H1 (cell line): ENCODE data around the gene SPACA4. TPM values are rescaled to one million over a fixed set of nuclear protein-coding genes. Genes with fewer than 3 reads are reported as not detected.

ENCODE experiments used
- CTCF ChIA-PET: fragments of 300-600 bp; sonication (Branson Sonifier 250); formaldehyde crosslinking; loops from one replicate; lab custom pipeline; 2021; ENCODE audit not compliant: partially characterized antibody; lab: Charles Lee
- POLR2A ChIA-PET: fragments of 300-600 bp; sonication (Branson Sonifier 250); formaldehyde crosslinking; loops from one replicate; lab custom pipeline; 2021; ENCODE audit warnings: inconsistent platforms; ENCODE audit not compliant: partially characterized antibody; lab: Charles Lee
- DNase-seq, 2 experiments: peaks; one replicate each; pipeline versions ENCODE4 v3.0.0 to v3.0.0-alpha.2; 2010 to 2022; ENCODE audit warnings: low spot score in 2 of 2, low read depth in 1 of 2, mixed read lengths in 1 of 2
- FAIRE-seq: peaks from 2 replicates; lab custom pipeline; 2011; peaks lifted over from hg19 to GRCh38; lab: Jason Lieb, UNC
- H2AFZ ChIP-seq: 2 replicates; pipeline ENCODE4 v1.8.1; 2012; ENCODE audit warnings: low read length, inconsistent platforms
- H2AK5ac ChIP-seq: 2 replicates; pipeline ENCODE4 v1.6.1; 2013; ENCODE audit warnings: low read depth, low read length
- H2BK120ac ChIP-seq: replicated peaks from 2 replicates; pipeline ENCODE3; 2013; ENCODE audit warnings: low read depth, low read length, inconsistent platforms
- H2BK12ac ChIP-seq: 2 replicates; pipeline ENCODE4 v1.6.1; 2013; ENCODE audit warnings: low read depth, low read length
- H2BK15ac ChIP-seq: 2 replicates; pipeline ENCODE4 v1.6.1; 2013; ENCODE audit warnings: low read length
- H2BK20ac ChIP-seq: 2 replicates; pipeline ENCODE4 v1.6.1; 2013; ENCODE audit warnings: low read length
- H2BK5ac ChIP-seq: 2 replicates; pipeline ENCODE4 v1.6.1; 2013; ENCODE audit warnings: low read depth, low read length
- H3K14ac ChIP-seq: 2 replicates; pipeline ENCODE4 v1.6.1; 2013; ENCODE audit warnings: inconsistent platforms; ENCODE audit not compliant: insufficient read length
- H3K18ac ChIP-seq: 2 replicates; pipeline ENCODE4 v1.6.1; 2013; ENCODE audit warnings: low read length; ENCODE audit errors: extremely low read depth
- H3K23ac ChIP-seq: 2 replicates; pipeline ENCODE4 v1.6.1; 2013; ENCODE audit warnings: inconsistent platforms; ENCODE audit not compliant: insufficient read length
- H3K23me2 ChIP-seq: 2 replicates; pipeline ENCODE4 v1.6.1; 2013; ENCODE audit warnings: low read depth, low read length
- H3K27ac ChIP-seq: 2 replicates; pipeline ENCODE4 v1.6.1; 2011; ENCODE audit warnings: low read depth, low read length, inconsistent platforms
- H3K27me3 ChIP-seq, 4 experiments: replicated peaks in 1 of 4; 1 replicate in 1 of 4; 2 replicates in 3 of 4; pipeline versions ENCODE4 v1.6.1 to v1.8.1; 2011 to 2013; ENCODE audit warnings: low read length in 3 of 4, mild to moderate bottlenecking in 3 of 4, inconsistent platforms in 2 of 4, mixed read lengths in 2 of 4, moderate library complexity in 1 of 4; ENCODE audit not compliant: control insufficient read depth in 3 of 4, insufficient read depth in 3 of 4; ENCODE audit errors: extremely low read depth in 1 of 4
- H3K36me3 ChIP-seq, 4 experiments: 2 replicates each; pipeline versions ENCODE4 v1.6.1 to v1.8.1; 2011 to 2013; ENCODE audit warnings: mild to moderate bottlenecking in 4 of 4, low read length in 3 of 4, moderate library complexity in 2 of 4, control low read depth in 1 of 4, inconsistent platforms in 1 of 4; ENCODE audit not compliant: insufficient read depth in 4 of 4, control insufficient read depth in 2 of 4
- H3K4ac ChIP-seq: replicated peaks from 2 replicates; pipeline ENCODE3; 2013; ENCODE audit warnings: low read length, low read depth, mixed read lengths, inconsistent platforms; ENCODE audit not compliant: insufficient read length
- H3K4me1 ChIP-seq, 4 experiments: replicated peaks in 1 of 4; 1 replicate in 1 of 4; 2 replicates in 3 of 4; pipeline versions ENCODE4 v1.6.1 to v1.8.1; 2011 to 2013; ENCODE audit warnings: low read length in 3 of 4, inconsistent platforms in 2 of 4, mixed read lengths in 1 of 4; ENCODE audit not compliant: insufficient read depth in 4 of 4, control insufficient read depth in 3 of 4
- H3K4me2 ChIP-seq, 2 experiments: 2 replicates each; pipeline versions ENCODE4 v1.6.1 to v1.8.1; 2011 to 2013; ENCODE audit warnings: low read depth in 2 of 2, low read length in 2 of 2, control low read depth in 1 of 2, inconsistent platforms in 1 of 2, mild to moderate bottlenecking in 1 of 2; ENCODE audit not compliant: insufficient read depth in 1 of 2
- H3K4me3 ChIP-seq, 4 experiments: fragments of 200-600, 300-600 bp in 1 of 4; sonication (generic), shearing (Covaris generic), sonication (Bioruptor Twin) in 1 of 4; 2 replicates each; pipeline versions ENCODE4 v1.5.1 to v1.8.1; 2011 to 2016; ENCODE audit warnings: low read length in 4 of 4, low read depth in 3 of 4, control low read depth in 2 of 4, inconsistent platforms in 2 of 4, mild to moderate bottlenecking in 2 of 4, mixed read lengths in 1 of 4, moderate library complexity in 1 of 4; ENCODE audit not compliant: insufficient read depth in 2 of 4; ENCODE audit errors: extremely low read depth in 1 of 4
- H3K56ac ChIP-seq: replicated peaks from 2 replicates; pipeline ENCODE3; 2013; ENCODE audit warnings: low read depth, mild to moderate bottlenecking, mixed read lengths, low read length, inconsistent platforms; ENCODE audit not compliant: insufficient read length
- H3K79me1 ChIP-seq: 2 replicates; pipeline ENCODE4 v1.6.1; 2013; ENCODE audit warnings: low read depth, low read length, control low read depth
- H3K79me2 ChIP-seq, 2 experiments: 2 replicates each; pipeline versions ENCODE4 v1.6.1 to v1.8.1; 2012 to 2013; ENCODE audit warnings: low read length in 2 of 2, mild to moderate bottlenecking in 2 of 2, inconsistent platforms in 1 of 2; ENCODE audit not compliant: insufficient read depth in 2 of 2, control insufficient read depth in 1 of 2
- H3K9ac ChIP-seq, 4 experiments: replicated peaks in 1 of 4; 1 replicate in 1 of 4; 2 replicates in 3 of 4; pipeline versions ENCODE4 v1.6.1 to v1.8.1; 2011 to 2013; ENCODE audit warnings: low read depth in 3 of 4, low read length in 3 of 4, control low read depth in 2 of 4, mild to moderate bottlenecking in 2 of 4, moderate library complexity in 2 of 4, inconsistent platforms in 1 of 4; ENCODE audit errors: extremely low read depth in 1 of 4
- H3K9me3 ChIP-seq, 2 experiments: 2 replicates each; pipeline versions ENCODE4 v1.6.1 to v1.8.1; 2012 to 2013; ENCODE audit warnings: mild to moderate bottlenecking in 2 of 2, moderate library complexity in 2 of 2, control low read depth in 1 of 2, inconsistent platforms in 1 of 2, low read depth in 1 of 2, low read length in 1 of 2, mixed read lengths in 1 of 2; ENCODE audit not compliant: insufficient read depth in 2 of 2
- H4K20me1 ChIP-seq, 2 experiments: replicated peaks in 1 of 2; 2 replicates each; pipeline versions ENCODE3 to v1.8.1; 2011 to 2013; ENCODE audit warnings: inconsistent platforms in 2 of 2, low read length in 2 of 2, mild to moderate bottlenecking in 1 of 2; ENCODE audit not compliant: insufficient read depth in 2 of 2, control insufficient read depth in 1 of 2
- H4K5ac ChIP-seq: 2 replicates; pipeline ENCODE4 v1.6.1; 2013; ENCODE audit warnings: low read length, low read depth, mixed read lengths, inconsistent platforms; ENCODE audit not compliant: insufficient read length
- H4K8ac ChIP-seq: 2 replicates; pipeline ENCODE4 v1.8.0; 2013; ENCODE audit warnings: mild to moderate bottlenecking, moderate library complexity, low read length, inconsistent platforms; ENCODE audit not compliant: insufficient read depth; ENCODE audit errors: extremely low read depth
- H4K91ac ChIP-seq: replicated peaks from 2 replicates; pipeline ENCODE3; 2013; ENCODE audit warnings: low read length, mixed read lengths, inconsistent platforms; ENCODE audit not compliant: insufficient read length
- BRCA1 ChIP-seq: IDR thresholded peaks from 2 replicates; pipeline ENCODE4 v1.6.1; 2012; ENCODE audit warnings: low read depth, low read length, improper control_type of control experiment
- CEBPB ChIP-seq: IDR thresholded peaks from 2 replicates; pipeline ENCODE4 v1.6.1; 2012; ENCODE audit warnings: low read depth, low read length
- CHD1 ChIP-seq: IDR thresholded peaks from 2 replicates; pipeline ENCODE4 v1.6.1; 2012; ENCODE audit warnings: low read depth, low read length, improper control_type of control experiment
- KDM1A ChIP-seq: fragments of 200-600, 300-600 bp; sonication (generic); IDR thresholded peaks from 2 replicates; pipeline ENCODE4 v1.7.1; 2016; ENCODE audit warnings: mild to moderate bottlenecking, low read length, borderline replicate concordance
- RAD21 ChIP-seq, 2 experiments: IDR thresholded peaks in 1 of 2; conservative IDR thresholded peaks in 1 of 2; 2 replicates each; pipeline ENCODE4 v1.6.1; 2011; ENCODE audit warnings: low read depth in 2 of 2, low read length in 2 of 2, improper control_type of control experiment in 1 of 2, inconsistent platforms in 1 of 2, mild to moderate bottlenecking in 1 of 2, moderate library complexity in 1 of 2
- TCF12 ChIP-seq: IDR thresholded peaks from 2 replicates; pipeline ENCODE4 v1.6.1; 2011; ENCODE audit warnings: low read depth, mild to moderate bottlenecking, low read length
- WGBS, 2 experiments: shearing (Covaris generic) in 1 of 2; methylation state at CpG; one replicate each; pipeline versions ENCODE4 v1.1.6 to v1.1.7; 2013 to 2015; ENCODE audit warnings: low lambda C conversion rate in 2 of 2, mixed read lengths in 2 of 2, inconsistent platforms in 1 of 2, low coverage in 1 of 2, missing lambda C conversion rate in 1 of 2; ENCODE audit not compliant: insufficient replicate concordance in 2 of 2, insufficient coverage in 1 of 2, insufficient read length in 1 of 2; ENCODE audit errors: extremely low coverage in 1 of 2, missing lambda C conversion rate in 1 of 2; 5-methylcytosine and 5-hydroxymethylcytosine counted together
- polyA plus RNA-seq, 7 experiments: library from polyadenylated mRNA; depleted of rRNA in 3 of 7; stranded (reverse) in 5 of 7; unstranded in 2 of 7; fragments of >200 nt in 5 of 7; fragments of 200-250 nt in 2 of 7; gene quantifications; 1 replicate in 5 of 7; 2 replicates in 1 of 7; 4 replicates in 1 of 7; pipeline versions ENCODE4 v1.2.1 to v1.2.3, GENCODE V29; 2011 to 2013; ENCODE audit warnings: missing spikeins in 2 of 7, mixed read lengths in 2 of 7
- total RNA-seq: library from RNA; stranded (reverse); fragmentation: NEBNext Ultra II Directional; extraction: Animal tissue kit (Norgen Biotek cat#: 25700); gene quantifications from 2 replicates; pipeline ENCODE4 v1.2.1, GENCODE V29; 2021

Gene SPACA4
- total and polyA plus RNA-seq, 2 of the 8 experiments (the other 6 are each of a cell fraction or from before 2014, with no cell fraction given) = not detected

GRCh38 chr19:48596679-48597465, 9.7 kb upstream of the SPACA4 start:
- Histone ChIP-seq H3K27me3 (0 out of 7 replicates have a peak, but pooled peaks cover 0 to 2% (median 0%) of the 10 kb centered on the region in 4 experiments), H3K4me2 (no peak overlapping the region), H3K56ac (no peak overlapping the region), H4K8ac (peak overlapping the region; percentile 90), H4K5ac (no peak overlapping the region), H2BK120ac (no peak overlapping the region), H3K36me3 (no peaks in the 10 kb centered on the region), H3K18ac (no peak overlapping the region), H3K9ac (no peak overlapping the region), H3K9me3 (no peaks in the 10 kb centered on the region), H3K4me3 (no peak overlapping the region), H3K4me1 (no peaks in the 10 kb centered on the region), H3K23me2 (no peaks in the 10 kb centered on the region; the same call in 1 of the 2 replicates), H3K23ac (no peak overlapping the region), H2BK20ac (no peak overlapping the region), H4K20me1 (peaks cover 0 to 2% of the 10 kb centered on the region in 2 experiments), H2BK5ac (no peak overlapping the region), H3K27ac (no peak overlapping the region), H2AK5ac (no peak overlapping the region), H2AFZ (no peak overlapping the region), H2BK12ac (peak overlapping the region; percentile 39; the same call in 1 of the 2 replicates), H3K79me2 (no peaks in the 10 kb centered on the region), H3K79me1 (no peaks in the 10 kb centered on the region), H4K91ac (no peak overlapping the region), H2BK15ac (no peak overlapping the region), H3K14ac (no peak overlapping the region), H3K4ac (no peak overlapping the region)
- ChIA-PET CTCF (interaction anchor here (1.1 to 1.2 kb wide), 2 partner anchors 9 to 13 kb away, joined by 4 read pairs; no protein-coding TSS in a partner anchor), POLR2A (interaction anchor here (16.9 kb wide), 1 partner anchor 19 kb away, joined by 175 read pairs; the partner anchor contains the start of genes FAM83E, RPL18 and SPHK2)
- FAIRE-seq (no peak), DNase-seq (no peak)
- 90% methylated on average over 38 of the region's 39 CpGs; no CpG with 5 or more reads in 1 of the 2 experiments for WGBS, 2 experiments
- TF ChIP-seq RAD21 (IDR thresholded peaks at IDR 0.05 in 1 of 2, conservative IDR thresholded peaks at IDR 0.05 in 1 of 2; ENCODE audit: low read depth in 2 of 2, low read length in 2 of 2) (no peak), TCF12 (no peak), BRCA1 (no peak), CHD1 (no peak), CEBPB (no peak), KDM1A (no peak)
